ENCODE results near the gene PITRM1.

PITRM1 gene

DNA sequence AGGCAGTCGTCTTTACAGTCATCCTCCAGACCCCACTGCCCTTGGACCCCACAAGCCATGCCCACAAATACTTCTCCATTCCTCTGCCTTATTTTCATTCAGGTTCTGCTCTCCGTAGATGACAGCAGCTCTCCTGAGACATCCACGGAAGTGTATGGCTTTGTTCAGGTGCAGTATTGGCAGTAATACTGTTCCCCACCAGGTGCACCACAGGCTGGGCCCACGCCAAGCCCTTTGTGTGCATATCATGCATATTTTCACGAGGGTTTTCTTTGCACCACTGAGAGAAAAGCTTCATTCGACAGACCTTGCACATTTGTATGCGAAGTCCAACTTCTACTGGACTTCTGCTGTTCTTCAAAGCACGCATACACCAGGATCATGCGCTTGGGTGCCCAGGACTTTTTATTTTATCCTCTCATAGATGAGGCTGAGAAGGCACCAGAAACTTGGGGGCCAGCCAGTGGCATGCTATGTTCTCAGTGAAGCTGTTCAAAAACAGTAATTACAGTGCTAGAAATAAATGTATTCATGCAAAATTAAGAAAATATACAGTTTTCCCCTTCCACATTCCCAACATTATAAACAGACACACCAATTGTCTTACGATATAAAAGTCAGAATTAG lies 37.8 kb upstream of the PITRM1 start:
- no peak overlapping the region for H3K27ac ChIP-seq (ENCODE audit: insufficient read depth, low read depth, low read length, poor library complexity, severe bottlenecking)

DNA sequence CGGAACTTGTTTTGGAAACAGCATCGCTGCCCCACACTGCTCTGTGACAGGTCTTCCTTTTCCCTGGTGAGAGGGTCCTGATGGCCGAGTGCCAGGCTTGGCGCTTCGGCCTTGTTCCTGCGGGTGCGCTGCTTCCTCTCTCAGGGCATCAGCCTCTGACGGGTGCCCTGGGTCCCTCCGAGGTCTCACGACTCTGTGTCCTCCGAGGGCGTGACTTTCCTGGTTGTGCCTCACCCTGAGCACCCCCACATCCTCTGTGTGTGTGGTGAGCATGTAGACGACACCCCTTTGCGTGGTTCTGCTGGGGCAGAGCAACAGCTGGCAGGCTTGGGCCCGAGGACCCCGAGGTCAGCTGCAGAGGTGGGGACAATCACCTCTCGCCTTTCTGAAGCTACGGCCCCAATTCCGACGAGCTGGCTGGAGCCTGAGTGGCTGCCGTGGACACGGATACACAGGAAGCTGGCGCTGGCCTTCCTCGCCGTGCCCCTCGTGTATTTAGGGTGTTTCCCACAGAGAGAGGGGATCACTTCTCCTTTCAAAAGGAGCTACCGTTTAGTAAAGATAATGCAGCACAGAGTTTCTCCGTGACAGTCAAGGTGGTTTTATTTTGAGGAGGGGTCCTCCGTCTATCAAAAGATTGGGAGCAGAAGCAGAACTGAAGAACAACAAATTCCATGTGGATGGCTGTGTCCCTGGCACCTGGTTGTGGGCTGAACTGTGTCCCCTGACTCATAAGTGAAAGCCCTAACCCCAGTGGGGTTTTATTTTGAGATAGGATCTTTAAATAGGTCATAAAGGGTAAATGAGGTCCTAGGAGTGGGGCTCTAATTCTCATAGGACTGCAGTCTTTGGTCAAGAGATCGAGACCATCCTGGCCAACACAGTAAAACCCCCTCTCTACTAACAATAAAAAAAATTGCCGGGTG lies 36.2 kb upstream of the PITRM1 start:
- H3K27me3 ChIP-seq (ENCODE audit: control insufficient read depth, insufficient read depth, low read length, poor library complexity, severe bottlenecking): no peaks in the 10 kb centered on the region
- 94% methylated on average over 31 of the region's 31 CpGs for WGBS, 2 experiments
- H3K27ac ChIP-seq (ENCODE audit: insufficient read depth, low read depth, low read length, poor library complexity, severe bottlenecking): no peak overlapping the region
- H3K9me3 ChIP-seq (ENCODE audit: control insufficient read depth, low read length): no peaks in the 10 kb centered on the region
- H3K36me3 ChIP-seq (ENCODE audit: control insufficient read depth, insufficient read depth, low read length): no peaks in the 10 kb centered on the region
- no peak overlapping the region for H3K4me3 ChIP-seq (ENCODE audit: insufficient read depth, low read depth, low read length)
- H3K4me1 ChIP-seq (ENCODE audit: control insufficient read depth, insufficient read depth, low read length): no peaks in the 10 kb centered on the region

More for the DNA sequence above, 37.8 kb upstream of the PITRM1 start:
- no peaks in the 10 kb centered on the region for H3K27me3 ChIP-seq (ENCODE audit: control insufficient read depth, insufficient read depth, low read length, poor library complexity, severe bottlenecking)
- 82 to 85% methylated on average over 9 of the region's 10 CpGs for WGBS, 2 experiments
- no peaks in the 10 kb centered on the region for H3K36me3 ChIP-seq (ENCODE audit: control insufficient read depth, insufficient read depth, low read length)
- H3K9me3 ChIP-seq (ENCODE audit: control insufficient read depth, low read length): no peaks in the 10 kb centered on the region
- H3K4me1 ChIP-seq (ENCODE audit: control insufficient read depth, insufficient read depth, low read length): no peaks in the 10 kb centered on the region
- no peak overlapping the region for H3K4me3 ChIP-seq (ENCODE audit: insufficient read depth, low read depth, low read length)

DNA sequence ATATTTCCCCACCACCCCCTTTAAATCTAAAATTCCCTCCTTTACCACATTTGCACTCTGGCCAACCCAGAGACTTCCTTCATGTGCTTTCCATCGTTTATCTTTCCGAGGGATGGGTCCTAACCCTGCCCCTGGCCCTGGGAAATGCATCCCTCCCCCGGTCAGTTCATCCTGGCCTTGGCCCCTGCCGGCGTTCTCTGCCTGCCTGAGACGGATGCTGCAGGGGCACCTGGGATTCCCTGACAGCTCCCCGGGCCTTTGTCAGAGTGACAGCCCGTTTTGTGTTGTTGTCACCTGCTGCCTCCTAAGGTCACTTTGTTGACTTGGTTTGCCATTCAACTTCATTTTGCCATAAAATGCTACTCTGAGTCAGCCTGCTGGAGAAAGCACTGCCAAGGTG lies 34.8 kb upstream of the PITRM1 start:
- H3K4me3 ChIP-seq (ENCODE audit: insufficient read depth, low read depth, low read length): no peak overlapping the region
- no peaks in the 10 kb centered on the region for H3K27me3 ChIP-seq (ENCODE audit: control insufficient read depth, insufficient read depth, low read length, poor library complexity, severe bottlenecking)
- no peaks in the 10 kb centered on the region for H3K4me1 ChIP-seq (ENCODE audit: control insufficient read depth, insufficient read depth, low read length)
- no peaks in the 10 kb centered on the region for H3K36me3 ChIP-seq (ENCODE audit: control insufficient read depth, insufficient read depth, low read length)
- 78% methylated on average over 8 of the region's 8 CpGs for WGBS, 2 experiments
- H3K9me3 ChIP-seq (ENCODE audit: control insufficient read depth, low read length): no peaks in the 10 kb centered on the region
- no peak overlapping the region for H3K27ac ChIP-seq (ENCODE audit: insufficient read depth, low read depth, low read length, poor library complexity, severe bottlenecking)

DNA sequence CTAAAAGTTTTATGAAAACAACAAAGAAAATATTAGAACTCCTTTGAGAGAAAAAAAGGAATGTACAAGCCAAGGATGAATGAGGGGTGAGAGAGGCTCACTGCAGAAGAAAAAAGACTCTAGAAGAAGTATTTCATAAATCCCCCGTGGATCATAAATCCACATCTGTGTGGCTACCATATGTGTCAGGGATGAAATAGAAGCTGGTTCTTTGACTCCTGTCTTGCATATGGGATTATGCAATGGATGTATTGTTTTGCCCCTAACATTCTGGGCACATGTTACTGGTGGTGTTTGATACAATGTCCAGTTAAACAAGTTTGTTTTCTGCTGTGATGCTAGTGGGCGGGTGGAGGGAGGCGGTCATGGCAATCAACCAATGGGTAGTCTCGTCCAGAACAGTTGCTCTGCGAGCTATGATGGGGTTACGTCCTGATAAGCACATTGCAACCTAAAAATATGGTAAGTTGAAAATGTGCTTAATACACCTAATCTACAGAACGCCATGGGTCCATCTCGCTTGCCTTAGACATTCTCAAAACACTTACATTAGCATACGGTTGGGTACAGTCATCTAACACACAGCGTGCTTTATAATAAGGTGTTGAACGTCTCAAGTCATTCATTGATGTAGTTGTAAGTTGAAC lies 34.1 kb upstream of the PITRM1 start:
- no peaks in the 10 kb centered on the region for H3K27me3 ChIP-seq (ENCODE audit: control insufficient read depth, insufficient read depth, low read length, poor library complexity, severe bottlenecking)
- H3K27ac ChIP-seq (ENCODE audit: insufficient read depth, low read depth, low read length, poor library complexity, severe bottlenecking): no peak overlapping the region
- H3K4me1 ChIP-seq (ENCODE audit: control insufficient read depth, insufficient read depth, low read length): no peaks in the 10 kb centered on the region
- WGBS, 2 experiments: 94 to 96% methylated on average over 10 to 11 of the region's 11 CpGs
- H3K36me3 ChIP-seq (ENCODE audit: control insufficient read depth, insufficient read depth, low read length): no peaks in the 10 kb centered on the region
- no peak overlapping the region for H3K4me3 ChIP-seq (ENCODE audit: insufficient read depth, low read depth, low read length)
- no peaks in the 10 kb centered on the region for H3K9me3 ChIP-seq (ENCODE audit: control insufficient read depth, low read length)

DNA sequence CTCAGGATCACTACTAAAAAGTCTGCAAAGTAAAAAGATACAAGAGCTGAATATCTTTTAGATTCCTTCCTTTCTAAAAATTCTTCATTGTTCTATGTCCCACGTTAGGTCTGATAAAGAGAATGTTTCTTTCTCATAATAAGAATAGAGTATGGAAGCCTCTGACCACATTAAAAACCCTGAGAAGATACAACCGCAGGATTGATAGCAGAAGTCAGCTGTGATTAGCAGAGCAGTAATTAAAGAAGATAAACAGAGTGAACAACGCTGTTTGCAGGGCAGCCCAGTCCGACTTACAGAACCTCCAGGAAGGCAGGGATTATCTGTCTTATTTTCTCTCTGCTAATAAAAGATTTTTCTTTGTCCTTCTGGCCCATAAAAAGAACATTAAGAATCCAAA lies 31.4 kb upstream of the PITRM1 start:
- Histone ChIP-seq H3K27me3 (ENCODE audit: control insufficient read depth, insufficient read depth, low read length, poor library complexity, severe bottlenecking) (no peaks in the 10 kb centered on the region), H3K4me1 (ENCODE audit: control insufficient read depth, insufficient read depth, low read length) (no peaks in the 10 kb centered on the region), H3K36me3 (ENCODE audit: control insufficient read depth, insufficient read depth, low read length) (no peaks in the 10 kb centered on the region), H3K9me3 (ENCODE audit: control insufficient read depth, low read length) (no peaks in the 10 kb centered on the region), H3K27ac (ENCODE audit: insufficient read depth, low read depth, low read length, poor library complexity, severe bottlenecking) (no peak overlapping the region), H3K4me3 (ENCODE audit: insufficient read depth, low read depth, low read length) (no peak overlapping the region)
- WGBS, 2 experiments: 96 to 98% methylated on average over 3 to 4 of the region's 4 CpGs

DNA sequence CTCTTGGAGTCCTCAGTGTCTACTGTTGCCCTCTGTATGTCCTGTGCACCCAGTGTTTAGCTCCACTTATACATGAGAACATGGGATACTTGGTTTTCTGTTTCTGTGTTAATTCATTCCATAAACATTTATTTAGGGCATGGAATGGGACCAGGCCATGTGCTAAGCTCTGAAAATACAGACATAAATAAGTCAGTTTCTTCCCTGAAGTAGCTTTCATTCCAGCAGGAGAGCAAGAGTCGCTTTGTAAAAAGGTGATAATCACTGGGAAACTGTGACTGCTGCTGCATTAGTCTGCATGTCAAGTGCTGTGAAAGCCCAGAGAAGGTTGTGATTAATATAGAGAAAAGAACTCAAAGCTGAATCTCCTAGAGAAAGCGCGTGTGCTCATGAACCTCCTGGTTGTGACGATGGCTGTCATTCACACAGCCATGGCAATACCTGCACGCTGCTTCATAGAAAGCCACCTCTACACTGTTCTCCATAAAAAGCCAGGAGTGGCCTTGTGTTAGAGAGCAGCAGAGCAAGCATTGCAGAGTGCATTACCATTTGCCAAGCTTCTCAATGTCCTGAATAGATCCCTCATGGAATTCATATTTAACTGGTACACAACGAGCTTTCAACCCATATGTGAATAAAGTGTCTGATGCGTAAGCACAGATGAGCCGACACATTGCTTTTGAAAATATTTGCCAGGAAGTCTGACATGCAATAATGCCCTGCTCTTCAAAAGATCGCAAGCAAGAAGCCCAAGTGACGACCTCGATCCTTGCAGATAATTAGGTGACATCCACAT lies 30.6 kb upstream of the PITRM1 start:
- H3K27me3 ChIP-seq (ENCODE audit: control insufficient read depth, insufficient read depth, low read length, poor library complexity, severe bottlenecking): peaks cover 2% of the 10 kb centered on the region
- H3K4me1 ChIP-seq (ENCODE audit: control insufficient read depth, insufficient read depth, low read length): no peaks in the 10 kb centered on the region
- no peak overlapping the region for H3K27ac ChIP-seq (ENCODE audit: insufficient read depth, low read depth, low read length, poor library complexity, severe bottlenecking)
- no peaks in the 10 kb centered on the region for H3K36me3 ChIP-seq (ENCODE audit: control insufficient read depth, insufficient read depth, low read length)
- no peaks in the 10 kb centered on the region for H3K9me3 ChIP-seq (ENCODE audit: control insufficient read depth, low read length)
- WGBS, 2 experiments: 89% methylated on average over 11 of the region's 11 CpGs
- H3K4me3 ChIP-seq (ENCODE audit: insufficient read depth, low read depth, low read length): no peak overlapping the region

DNA sequence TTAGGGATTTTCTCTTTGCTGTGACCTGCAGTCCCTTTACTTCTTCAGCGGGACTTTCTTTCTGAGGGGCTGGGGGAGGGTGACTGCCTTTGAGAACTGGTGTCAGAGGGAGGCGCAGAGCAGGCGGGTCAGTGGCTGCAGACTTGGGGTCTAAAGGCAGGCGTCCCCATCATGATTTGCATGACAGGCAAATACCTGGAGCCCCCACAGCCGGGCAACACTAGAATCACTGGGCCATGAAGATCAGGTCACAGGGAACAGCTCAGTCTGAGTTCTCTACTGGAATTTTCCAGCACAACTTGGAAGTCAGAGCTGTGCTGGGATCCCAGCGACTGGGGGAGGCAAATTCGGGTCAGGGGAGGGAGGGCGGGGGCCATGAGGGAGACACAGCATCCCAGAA lies 29.2 kb upstream of the PITRM1 start:
- peaks cover 7% of the 10 kb centered on the region for H3K27me3 ChIP-seq (ENCODE audit: control insufficient read depth, insufficient read depth, low read length, poor library complexity, severe bottlenecking)
- 67 to 71% methylated on average over 8 of the region's 8 CpGs for WGBS, 2 experiments

DNA sequence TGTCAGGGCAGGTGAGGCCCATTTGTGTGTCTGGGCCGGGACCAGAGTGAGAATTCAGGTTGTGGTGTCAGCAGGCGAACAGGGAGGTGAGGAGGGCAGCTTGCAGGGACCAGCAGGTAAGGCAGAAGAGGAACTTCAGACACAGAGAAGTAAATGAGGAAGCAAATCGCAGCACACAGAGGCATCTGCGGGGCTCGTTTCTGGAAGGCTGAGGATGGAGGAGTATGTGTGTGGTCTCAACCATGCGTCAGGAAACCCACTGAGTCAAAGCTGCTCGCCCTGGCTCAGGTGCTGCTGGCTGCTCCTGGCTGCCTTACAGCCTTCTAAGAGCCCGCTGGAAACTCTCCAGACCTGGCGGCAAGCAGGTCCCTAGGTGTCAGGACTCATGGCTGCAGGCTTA lies 26.9 kb upstream of the PITRM1 start:
- Histone ChIP-seq H3K36me3 (ENCODE audit: control insufficient read depth, insufficient read depth, low read length) (no peaks in the 10 kb centered on the region), H3K27ac (ENCODE audit: insufficient read depth, low read depth, low read length, poor library complexity, severe bottlenecking) (no peak overlapping the region), H3K4me1 (ENCODE audit: control insufficient read depth, insufficient read depth, low read length) (peaks cover 7% of the 10 kb centered on the region), H3K9me3 (ENCODE audit: control insufficient read depth, low read length) (no peaks in the 10 kb centered on the region), H3K4me3 (ENCODE audit: insufficient read depth, low read depth, low read length) (no peak overlapping the region), H3K27me3 (ENCODE audit: control insufficient read depth, insufficient read depth, low read length, poor library complexity, severe bottlenecking) (peaks cover 7% of the 10 kb centered on the region)
- 94% methylated on average over 9 of the region's 9 CpGs for WGBS, 2 experiments

More for the DNA sequence above, 29.2 kb upstream of the PITRM1 start:
- Histone ChIP-seq H3K4me3 (ENCODE audit: insufficient read depth, low read depth, low read length) (no peak overlapping the region), H3K36me3 (ENCODE audit: control insufficient read depth, insufficient read depth, low read length) (no peaks in the 10 kb centered on the region), H3K9me3 (ENCODE audit: control insufficient read depth, low read length) (no peaks in the 10 kb centered on the region), H3K27ac (ENCODE audit: insufficient read depth, low read depth, low read length, poor library complexity, severe bottlenecking) (no peak overlapping the region), H3K4me1 (ENCODE audit: control insufficient read depth, insufficient read depth, low read length) (peaks cover 5% of the 10 kb centered on the region)

DNA sequence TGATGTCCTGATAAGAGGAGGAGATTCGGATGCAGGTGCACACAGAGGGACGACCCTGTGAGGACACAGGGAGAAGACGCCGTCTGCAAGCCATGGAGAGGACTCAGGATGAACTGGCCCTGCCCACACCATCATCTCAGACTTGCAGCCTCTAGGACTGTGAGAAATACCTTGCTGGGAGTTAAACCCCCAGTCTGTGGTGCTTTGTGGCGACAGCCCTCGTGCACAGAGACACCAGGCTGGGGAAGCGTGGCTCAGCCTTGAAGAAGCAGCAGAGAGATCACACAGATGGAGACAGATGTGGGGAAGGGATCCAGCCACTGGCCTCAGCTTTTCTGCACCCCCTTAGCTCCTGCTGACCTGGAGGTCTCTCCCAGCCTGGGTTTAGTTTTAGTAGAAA lies 26.3 kb upstream of the PITRM1 start:
- H3K4me3 ChIP-seq (ENCODE audit: insufficient read depth, low read depth, low read length): no peak overlapping the region
- H3K27ac ChIP-seq (ENCODE audit: insufficient read depth, low read depth, low read length, poor library complexity, severe bottlenecking): no peak overlapping the region
- H3K9me3 ChIP-seq (ENCODE audit: control insufficient read depth, low read length): no peaks in the 10 kb centered on the region
- 92 to 94% methylated on average over 7 of the region's 7 CpGs for WGBS, 2 experiments
- no peaks in the 10 kb centered on the region for H3K36me3 ChIP-seq (ENCODE audit: control insufficient read depth, insufficient read depth, low read length)
- peaks cover 7% of the 10 kb centered on the region for H3K27me3 ChIP-seq (ENCODE audit: control insufficient read depth, insufficient read depth, low read length, poor library complexity, severe bottlenecking)
- H3K4me1 ChIP-seq (ENCODE audit: control insufficient read depth, insufficient read depth, low read length): peaks cover 7% of the 10 kb centered on the region

Measured in ectodermal cell (in vitro differentiated cells).